Measurements from ENCODE around the gene P3H2.

P3H2 gene

DNA sequence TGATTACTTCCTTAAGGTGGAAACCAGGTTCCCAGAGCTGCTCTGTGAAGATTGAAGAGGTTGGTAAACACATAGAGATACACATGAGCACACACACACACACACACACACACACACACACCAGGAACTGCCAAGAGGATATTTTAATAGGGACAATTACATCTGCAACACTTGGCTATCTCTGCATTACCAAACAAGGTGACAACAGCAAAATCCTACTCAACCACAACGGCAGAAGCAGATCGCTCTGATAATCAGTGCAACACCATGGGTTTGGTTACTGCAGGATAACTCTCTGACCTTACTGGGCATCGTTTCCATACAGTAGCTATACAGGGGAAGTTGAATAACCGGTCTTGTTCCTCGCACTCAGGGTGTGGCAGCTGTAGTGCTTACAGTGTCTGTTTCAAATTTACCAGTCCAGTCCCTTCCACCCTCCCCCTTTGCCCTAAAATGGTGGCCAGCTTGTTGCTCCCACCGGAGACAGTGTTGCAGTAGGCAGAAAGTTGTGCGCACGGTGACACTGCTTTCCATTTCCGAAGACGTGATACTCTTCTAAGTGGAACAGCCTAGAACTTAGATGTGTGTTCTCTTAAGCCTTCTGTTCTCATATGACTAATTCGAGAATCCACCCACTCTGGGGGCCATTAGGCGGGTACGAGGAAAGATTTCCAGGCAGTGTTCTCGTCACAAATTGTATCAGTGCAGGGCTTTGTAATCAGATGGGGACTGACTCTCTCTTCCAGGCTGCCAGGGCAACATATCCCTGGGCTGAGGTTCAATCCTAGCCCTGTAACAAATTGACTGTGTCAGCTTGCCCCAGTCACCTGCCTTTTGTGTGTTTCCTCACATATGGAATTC is 176.2 kb downstream of the P3H2 start:
- DNase-seq (ENCODE audit: low read depth): no peak

DNA sequence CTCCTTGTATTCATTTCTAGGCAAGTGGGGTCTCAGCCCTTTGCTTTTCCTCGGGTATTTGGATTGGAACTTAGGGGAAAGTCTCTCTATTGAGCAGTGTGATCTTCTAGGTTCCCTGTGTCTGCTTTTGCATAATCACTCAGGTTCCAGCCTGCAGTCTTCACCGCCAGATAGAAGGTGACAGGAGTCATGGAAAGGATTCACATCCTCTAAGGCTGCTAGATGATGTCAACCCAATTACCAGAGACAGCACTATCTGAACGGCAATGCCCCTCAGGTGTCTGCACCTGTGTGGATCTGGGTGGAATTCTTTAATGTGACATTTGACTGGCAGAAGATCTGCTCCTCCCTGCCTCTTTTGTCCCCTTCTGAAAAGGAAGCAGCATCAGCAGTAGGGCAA is 177.7 kb downstream of the P3H2 start:
- no peak for DNase-seq (ENCODE audit: low read depth)

DNA sequence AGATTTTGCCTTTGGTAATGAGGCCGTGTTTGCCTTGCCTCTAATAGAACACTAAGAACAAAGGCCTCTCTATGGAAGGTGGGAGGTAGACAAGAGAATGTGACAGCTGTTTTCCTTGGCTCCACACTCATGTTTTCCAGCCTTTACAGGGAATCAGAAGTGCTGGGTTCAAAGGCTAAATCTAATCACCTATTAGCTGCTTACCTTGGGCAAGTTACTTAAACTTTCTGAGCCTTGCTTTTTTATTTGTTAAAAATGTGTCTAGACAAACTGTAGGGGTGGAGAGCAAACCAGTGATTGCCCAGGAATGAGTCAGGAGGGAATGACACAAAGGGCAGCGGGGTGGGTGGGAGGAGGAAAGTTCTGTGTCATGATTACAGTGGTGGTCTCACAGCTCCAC is 179.0 kb downstream of the P3H2 start:
- no peak for DNase-seq (ENCODE audit: low read depth)

DNA sequence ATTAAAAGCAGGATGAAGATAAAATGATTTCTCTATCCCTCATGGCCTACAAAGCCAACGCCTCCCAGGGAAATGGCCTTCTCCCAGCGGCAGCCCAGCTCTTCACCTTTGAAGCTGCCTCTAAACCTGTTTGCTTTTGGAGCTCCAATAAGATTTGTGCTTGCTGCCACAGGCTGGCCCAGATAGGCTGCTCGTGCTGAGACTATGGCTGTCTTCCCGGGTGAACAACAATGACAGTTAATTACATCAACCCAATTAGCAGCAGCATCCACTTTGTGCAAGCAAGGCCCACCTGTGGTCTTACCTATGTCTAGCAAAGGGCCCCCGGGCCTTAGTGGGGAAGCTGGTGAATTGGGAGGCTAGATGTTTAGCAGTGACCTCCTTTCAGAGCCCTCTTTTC is 179.6 kb downstream of the P3H2 start:
- DNase-seq (ENCODE audit: low read depth): no peak

DNA sequence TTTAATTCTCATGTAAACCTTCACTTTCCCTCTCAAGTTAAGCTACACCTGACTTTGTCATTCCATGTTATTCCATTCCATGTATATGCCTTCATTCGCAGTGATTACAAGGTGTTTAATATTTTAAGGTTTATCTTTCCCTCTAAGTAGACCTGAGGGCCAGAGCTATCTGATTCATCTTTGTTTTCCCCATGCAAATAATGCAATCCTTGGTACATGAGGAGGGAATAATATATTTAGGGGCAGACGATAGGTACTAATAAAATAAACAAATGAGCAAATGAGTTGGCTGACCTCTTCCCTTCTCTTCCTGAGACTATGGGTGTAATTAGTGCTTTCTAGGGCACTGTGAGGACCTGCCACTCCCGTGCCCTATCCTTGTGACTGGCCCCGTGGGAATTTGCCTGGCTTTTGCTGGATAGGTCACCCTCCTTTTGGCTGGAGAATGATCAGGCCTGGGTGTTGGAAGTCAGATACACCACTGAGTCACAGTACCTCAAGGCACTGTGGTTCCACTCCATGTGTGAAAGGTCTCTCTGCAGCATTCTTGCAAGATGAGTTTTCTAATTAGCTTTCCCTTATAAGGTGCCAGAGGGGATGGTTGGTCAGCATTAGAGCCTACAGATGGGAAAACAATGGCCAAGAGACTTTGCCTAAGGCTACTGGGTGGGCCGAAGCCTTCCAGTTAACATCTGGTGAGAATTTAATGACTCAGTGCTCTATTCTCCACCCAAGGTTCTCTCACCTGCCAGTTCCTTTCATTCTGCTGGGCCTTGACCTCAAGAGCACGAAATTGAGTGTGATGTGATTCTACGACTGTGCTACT is 183.2 kb downstream of the P3H2 start:
- DNase-seq (ENCODE audit: low read depth): no peak

DNA sequence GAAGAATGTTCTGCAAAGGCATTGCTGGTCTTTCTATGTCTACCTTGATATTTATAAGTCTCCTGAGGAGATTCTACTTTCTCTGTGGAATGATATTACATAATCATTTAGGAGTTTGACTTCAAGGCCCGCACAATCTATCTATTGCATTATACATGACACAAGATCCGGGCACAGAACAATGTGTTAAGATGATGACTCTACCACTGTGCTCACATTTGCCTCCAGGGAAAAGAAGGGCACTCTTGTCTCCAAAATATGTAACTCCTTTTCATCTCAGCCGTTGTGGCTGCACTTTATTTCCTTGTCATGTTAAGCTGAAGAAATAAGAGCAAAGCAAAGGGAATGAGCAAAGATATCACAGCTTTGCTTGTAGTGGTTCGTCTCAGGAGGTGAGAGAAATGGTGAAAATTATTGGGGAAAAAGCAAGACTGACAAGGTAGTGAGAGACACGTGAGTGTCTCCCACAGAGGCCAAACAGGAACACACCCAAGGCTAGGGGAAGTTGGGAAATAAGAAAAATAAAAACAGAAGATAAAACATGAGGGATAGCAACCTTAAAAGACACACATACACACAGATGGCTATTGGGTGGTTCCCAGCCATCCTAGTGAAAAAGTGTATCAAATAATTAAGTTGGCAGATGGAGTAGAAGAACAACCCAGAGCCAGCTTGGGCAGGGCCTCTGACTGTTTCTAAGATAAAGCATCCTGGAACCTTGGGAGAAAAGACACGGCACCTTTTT is 184.3 kb downstream of the P3H2 start:
- DNase-seq (ENCODE audit: low read depth): no peak

DNA sequence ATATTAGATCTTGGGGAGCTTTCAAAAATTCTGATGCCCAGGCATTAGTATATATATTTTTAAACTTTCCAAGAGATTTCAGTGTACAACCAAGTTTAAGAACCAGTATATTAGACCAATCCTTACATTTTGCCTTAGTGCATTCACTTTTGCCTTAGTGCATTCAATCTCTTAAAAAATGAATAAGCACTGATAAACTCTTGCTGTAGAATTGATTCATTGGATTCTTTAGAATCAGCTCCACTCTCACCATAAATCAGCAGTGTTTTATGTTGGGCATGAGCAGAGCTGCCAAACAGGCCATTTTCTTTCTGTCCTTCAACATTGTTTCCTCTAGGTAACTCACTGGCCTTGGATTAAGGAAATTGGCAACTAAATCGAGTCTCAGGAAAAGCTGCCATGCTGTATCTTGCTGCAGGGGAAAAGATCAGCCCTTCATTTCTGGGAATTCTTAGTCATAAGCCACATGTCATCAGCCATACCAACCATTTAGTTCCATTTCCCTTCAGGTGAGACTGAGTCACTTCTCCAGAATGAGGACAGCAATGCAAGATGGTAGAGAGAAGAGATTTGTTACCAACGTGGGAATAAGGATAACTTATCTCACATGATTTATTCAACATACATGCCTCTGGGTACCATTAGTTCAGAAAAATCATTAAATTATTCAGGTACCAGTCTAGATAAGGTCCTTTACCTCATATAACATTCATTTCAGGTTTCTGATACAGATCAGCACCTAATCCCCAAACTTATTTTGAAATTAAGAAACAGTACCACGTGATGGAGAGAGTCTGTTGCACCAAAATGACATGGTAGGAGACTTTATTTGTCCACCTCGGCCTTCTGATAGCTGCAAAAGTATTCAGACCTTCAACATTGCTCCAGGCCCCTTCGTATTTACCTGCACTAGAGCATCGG is 192.5 kb downstream of the P3H2 start:
- no peak for DNase-seq (ENCODE audit: low read depth)

DNA sequence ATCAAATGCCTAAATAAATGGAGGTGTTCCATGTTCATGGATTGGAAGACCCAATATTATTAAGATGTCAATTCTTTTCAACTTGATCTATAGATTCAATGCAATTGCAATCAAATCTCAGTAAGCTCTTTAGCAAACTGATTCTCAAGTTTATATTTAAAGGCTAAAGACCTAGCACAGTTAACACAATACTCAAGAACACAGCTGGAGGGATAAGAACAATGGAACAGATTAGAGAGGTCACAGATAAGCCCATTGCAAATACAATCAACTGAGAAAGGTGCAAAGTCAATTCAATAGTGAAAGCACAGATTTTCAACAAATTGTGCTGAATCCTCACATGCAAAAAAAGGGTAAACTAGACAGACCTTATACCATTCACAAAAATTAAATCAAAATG is 198.9 kb downstream of the P3H2 start:
- no peak for DNase-seq (ENCODE audit: low read depth)

DNA sequence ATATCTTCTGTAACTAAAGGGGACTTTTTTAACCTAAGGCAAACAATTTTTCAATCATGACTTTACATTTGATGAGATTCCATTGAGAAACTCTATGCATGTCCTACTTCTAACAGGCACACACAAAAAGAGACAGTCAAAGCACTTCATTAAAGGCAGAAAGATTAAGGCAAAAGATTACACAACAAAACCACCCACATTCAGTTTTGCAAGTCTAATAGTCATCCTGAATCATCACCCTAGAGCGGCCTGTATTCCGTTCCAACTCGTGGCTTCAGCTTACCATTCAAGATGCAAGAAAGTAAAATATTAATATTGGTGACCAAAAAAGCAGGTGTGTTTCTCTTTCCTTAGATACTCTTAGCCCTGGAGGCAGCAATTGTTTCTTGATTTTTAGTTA is 205.9 kb downstream of the P3H2 start:
- no peak for DNase-seq (ENCODE audit: low read depth)

DNA sequence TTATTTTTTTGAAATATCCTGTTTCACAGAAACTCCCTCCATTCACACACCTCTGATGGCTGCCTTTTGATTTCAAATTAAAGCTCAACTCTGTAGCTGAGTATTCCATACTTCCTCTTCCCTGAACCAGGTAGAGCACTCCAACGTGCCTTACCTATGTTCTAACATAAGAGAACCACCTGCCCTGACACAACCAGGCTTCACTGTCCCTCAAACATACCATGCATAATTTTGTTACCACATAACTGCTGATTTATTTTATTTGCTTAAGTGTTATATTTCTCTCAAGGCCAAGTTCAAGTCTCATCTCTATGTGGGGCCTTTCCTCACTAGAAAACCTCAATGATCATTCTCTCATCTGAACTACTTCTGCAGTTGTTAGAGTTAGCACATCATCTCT is 209.7 kb downstream of the P3H2 start:
- DNase-seq (ENCODE audit: low read depth): no peak

DNA sequence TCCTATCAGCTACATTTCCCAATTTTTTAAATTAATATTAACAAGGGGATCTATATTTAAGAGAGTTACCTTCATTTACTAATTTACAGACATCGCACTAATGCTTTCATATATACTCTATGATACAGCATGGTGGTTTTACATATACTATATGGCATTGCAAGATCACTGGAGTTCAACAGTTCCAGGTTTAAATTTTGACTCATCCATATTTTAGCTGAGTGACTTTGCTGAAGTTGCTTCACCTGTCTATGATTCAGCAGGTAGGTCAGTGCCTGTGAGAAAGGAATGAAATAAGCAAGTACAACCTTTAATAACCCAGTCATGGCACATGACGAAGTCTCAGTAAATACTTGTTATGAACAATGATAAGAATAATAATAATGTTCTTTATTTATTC is 211.1 kb downstream of the P3H2 start:
- no peak for DNase-seq (ENCODE audit: low read depth)

DNA sequence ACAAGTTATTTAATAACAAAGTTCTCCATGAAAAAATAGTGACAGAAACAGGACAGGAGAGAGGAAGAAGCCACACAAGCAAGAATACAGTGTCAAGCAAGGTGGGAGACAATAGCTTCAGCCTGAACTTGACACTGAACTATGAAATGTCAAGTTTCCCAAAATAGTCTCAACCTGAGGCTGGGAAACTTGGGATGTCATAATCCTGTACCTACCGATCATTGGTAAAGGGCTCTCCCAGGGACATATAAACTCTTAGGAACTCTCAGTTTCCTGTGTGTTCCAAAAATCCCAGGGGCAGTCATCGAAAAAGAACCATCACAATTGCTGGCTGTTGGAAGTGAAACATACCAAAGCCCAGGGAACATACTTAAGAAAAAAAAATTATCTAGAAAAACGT is 211.6 kb downstream of the P3H2 start:
- no peak for DNase-seq (ENCODE audit: low read depth)

DNA sequence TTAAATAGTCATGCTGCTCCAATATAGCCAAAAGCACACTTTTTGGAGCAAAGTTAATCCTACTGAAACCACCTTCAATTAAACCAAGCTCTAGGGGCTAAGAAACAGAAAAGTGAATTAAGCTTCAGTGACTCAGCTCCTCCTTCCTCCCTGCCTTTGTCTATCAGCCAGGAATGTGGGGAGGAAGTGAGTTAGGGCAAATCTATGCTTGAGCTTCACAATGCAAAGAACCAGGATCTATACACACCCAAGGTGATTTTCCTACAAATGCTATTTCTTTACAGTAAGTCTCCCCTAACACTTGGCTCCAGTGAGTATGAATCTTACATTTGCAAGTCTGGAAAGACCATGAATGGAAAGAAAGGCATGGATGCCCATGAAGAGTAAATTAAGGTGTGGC is 212.1 kb downstream of the P3H2 start:
- no peak for DNase-seq (ENCODE audit: low read depth)

DNA sequence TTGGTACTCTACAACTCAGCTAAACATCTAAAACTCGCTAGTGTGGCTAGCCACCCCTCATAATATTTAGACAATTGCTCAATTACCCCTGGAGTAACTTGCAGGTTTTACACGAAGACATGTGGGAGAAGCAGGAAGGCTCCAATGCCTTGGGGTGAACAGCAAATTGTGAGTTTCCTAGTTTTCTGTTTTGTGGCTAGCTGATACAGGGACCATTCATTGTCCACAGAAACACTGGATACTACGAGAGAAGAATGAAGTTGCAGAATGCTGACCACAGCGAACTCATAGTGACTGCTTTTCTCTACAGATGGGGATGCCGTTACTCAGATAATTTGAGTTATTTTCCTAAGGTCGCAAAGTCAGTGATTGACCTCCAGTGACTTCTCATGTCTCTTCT is 212.9 kb downstream of the P3H2 start:
- no peak for DNase-seq (ENCODE audit: low read depth)

Data from stimulated activated CD8-positive, alpha-beta memory T cell treated with anti-CD3 and anti-CD28 coated beads, Interleukin-12 subunit alpha, Interleukin-12 subunit beta, amount 100 ng/mL, for 4 hours (primary cell).